GM19238 (cell line): ENCODE results near the gene CRIP3.

ENCODE experiments used
- DNase-seq: peaks from one replicate; pipeline ENCODE4 v3.0.0; 2011; ENCODE audit warnings: low spot score; ENCODE audit not compliant: insufficient read length

CRIP3 gene

DNA sequence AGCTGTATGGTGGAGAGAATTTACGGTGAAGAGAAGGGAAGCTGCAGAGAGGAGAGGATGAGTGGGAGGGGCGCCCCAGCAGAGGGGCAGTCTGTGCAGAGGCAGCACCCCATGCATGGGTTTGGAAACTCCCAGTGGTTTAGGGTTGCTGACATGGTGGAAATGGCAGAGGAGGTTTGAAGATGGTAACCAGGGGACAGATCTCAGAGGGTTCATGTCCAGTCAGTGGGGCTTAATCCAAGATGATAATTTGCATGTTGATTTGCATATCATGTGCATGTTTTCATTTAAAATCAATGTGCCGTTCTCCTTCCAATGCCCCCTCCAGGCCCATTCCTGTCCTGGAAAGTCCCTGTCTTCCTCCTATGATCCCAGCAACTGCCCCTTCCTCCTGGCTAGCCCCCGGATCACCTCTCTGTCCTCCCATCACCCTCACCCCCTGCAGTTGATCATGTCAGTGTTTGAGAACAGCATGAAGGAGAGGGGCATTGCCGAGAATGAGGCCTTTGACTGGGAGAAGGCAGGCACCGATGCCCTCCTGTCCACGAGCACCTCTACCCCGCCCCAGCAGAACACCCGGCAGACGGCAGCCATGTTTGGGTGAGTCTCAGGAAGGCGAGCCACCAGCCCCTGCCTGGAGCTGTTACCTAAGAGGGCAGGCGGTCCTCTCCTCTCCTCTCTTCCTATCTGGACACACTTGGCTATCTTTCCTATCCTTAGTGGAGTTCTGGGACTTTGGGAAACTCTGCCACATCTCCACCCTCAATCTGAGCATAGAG, 51.1 kb downstream of the CRIP3 start:
- no peak for DNase-seq

DNA sequence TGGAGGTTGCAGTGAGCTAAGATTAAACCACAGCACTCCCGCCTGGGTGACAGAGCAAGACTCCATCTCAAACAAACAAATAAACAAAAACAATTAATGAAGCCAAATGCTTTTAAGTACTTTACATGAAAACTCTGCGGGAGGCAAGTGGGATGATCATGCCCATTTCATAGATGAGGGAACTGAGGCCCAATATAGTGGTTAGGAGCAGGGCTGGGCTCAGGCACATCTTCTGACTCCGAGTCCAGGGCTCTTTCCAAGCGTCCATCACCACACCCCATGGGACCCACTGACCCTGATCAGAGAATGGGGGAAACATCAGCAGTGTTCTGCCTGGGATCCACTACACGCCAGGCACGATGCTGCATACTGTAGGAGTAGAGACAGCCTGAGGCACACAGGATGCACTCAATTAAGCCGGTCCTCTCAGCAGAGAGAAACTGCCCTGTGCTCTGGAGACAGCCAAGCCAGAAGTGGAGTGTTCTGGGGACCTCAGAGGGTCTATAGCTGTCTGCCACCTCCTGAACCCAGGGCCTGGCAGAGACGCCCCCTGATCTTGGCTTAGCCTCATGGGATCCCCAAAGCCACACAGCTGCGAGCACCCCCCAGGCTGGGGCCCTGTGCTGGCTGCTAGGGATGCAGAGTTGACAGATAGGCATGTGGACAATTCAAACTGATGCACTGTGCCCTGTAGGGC, 51.8 kb downstream of the CRIP3 start:
- no peak for DNase-seq
